Measurements from ENCODE around the gene CAPS2. TPM values are rescaled to one million over a fixed set of nuclear protein-coding genes. Genes with fewer than 3 reads are reported as not detected.

CAPS2 gene
- 1 to 10 TPM in 3 of 4 donors, under 1 TPM in 1; 0.27 to 3.1 (median 1.5) TPM for polyA plus RNA-seq
- long read RNA-seq, donor 1, result 0 reads
- long read RNA-seq, donor 2, result 0 reads
- long read RNA-seq, donor 3, result 0 reads
- long read RNA-seq, donor 4, result 0 reads
- long read RNA-seq, donor 5, result 0 reads
- long read RNA-seq, donor 6, result 0 reads
- long read RNA-seq, donor 7, result 0 reads
- long read RNA-seq, donor 8, result 0 reads
- long read RNA-seq, donor 9, result 0 reads
- long read RNA-seq, donor 10, result 0 reads

- DNase-seq (peak; percentile 77 to 91), FAIRE-seq (no peak)
- peak within 1 kb of the TSS in 2 of 3 donors; percentile 66 to 72 for H3K4me3 ChIP-seq (ENCODE audit: low read depth in 1 of 3, low read length in 3 of 3)
- peaks cover 0 to 7% (median 0%) of the 10 kb centered on the region in 3 donors for H3K27me3 ChIP-seq (ENCODE audit: control insufficient read depth in 3 of 3, insufficient read depth in 3 of 3, low read length in 3 of 3)
- no peaks in the 10 kb centered on the region for H3K9me3 ChIP-seq (ENCODE audit: control insufficient read depth in 2 of 2, insufficient read depth in 1 of 2, low read depth in 1 of 2, low read length in 1 of 2)
- H3K36me3 ChIP-seq (ENCODE audit: control insufficient read depth in 3 of 3, insufficient read depth in 2 of 3, low read depth in 1 of 3, low read length in 3 of 3), result no peaks in the 10 kb centered on the region
- WGBS, 3 donors, result 1 to 3% (median 3%) methylated on average over 39 to 40 of the region's 40 CpGs
- no peaks in the 10 kb centered on the region for H3K4me1 ChIP-seq (ENCODE audit: control insufficient read depth in 3 of 3, insufficient read depth in 2 of 3, low read depth in 1 of 3, low read length in 2 of 3)
- H3K27ac ChIP-seq (ENCODE audit: low read depth in 1 of 3, low read length in 2 of 3), result no peak within 1 kb of the TSS
These were observed at the start of gene CAPS2 for GRCh38 chr12:75329918-75330826. Gene CAPS2 (minus strand): TSS chr12:75330324. CDS start chr12:75326498, 3,826 bp downstream.

DNA sequence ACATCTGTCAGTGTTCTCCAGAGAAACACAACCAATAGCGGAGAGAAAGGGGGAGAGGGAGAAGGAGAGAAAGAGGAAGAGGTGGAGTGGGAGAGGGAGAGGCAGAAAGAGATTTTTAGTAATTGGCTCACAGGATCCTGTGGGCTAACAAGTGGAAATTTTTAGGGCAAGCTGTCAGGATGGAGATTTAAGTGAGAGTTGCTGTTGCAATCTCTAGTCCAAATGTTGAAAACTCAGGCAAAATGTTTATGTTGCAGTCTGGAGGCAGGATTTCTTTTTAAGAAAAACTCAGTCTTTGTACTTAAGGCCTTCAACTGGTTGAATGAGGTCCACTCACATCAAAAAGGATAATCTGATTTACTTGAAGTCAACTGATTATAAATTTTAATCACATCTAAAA lies 48.2 kb upstream of the CAPS2 start:
- DNase-seq (no peak), FAIRE-seq (no peak)
- no peaks in the 10 kb centered on the region for H3K27me3 ChIP-seq (ENCODE audit: control insufficient read depth in 3 of 3, insufficient read depth in 3 of 3, low read length in 3 of 3)
- H3K4me3 ChIP-seq (ENCODE audit: low read depth in 1 of 3, low read length in 3 of 3), result no peak overlapping the region
- 91 to 96% (median 94%) methylated on average over 1 of the region's 1 CpG for WGBS, 3 donors
- H3K36me3 ChIP-seq (ENCODE audit: control insufficient read depth in 3 of 3, insufficient read depth in 2 of 3, low read depth in 1 of 3, low read length in 3 of 3), result no peaks in the 10 kb centered on the region
- no peak overlapping the region for H3K27ac ChIP-seq (ENCODE audit: low read depth in 1 of 3, low read length in 2 of 3)
- no peaks in the 10 kb centered on the region for H3K9me3 ChIP-seq (ENCODE audit: control insufficient read depth in 2 of 2, insufficient read depth in 1 of 2, low read depth in 1 of 2, low read length in 1 of 2)
- H3K4me1 ChIP-seq (ENCODE audit: control insufficient read depth in 3 of 3, insufficient read depth in 2 of 3, low read depth in 1 of 3, low read length in 2 of 3), result no peaks in the 10 kb centered on the region

GRCh38 chr12:75374971-75375370 lies 44.8 kb upstream of the CAPS2 start:
- DNase-seq (no peak), FAIRE-seq (no peak)
- H3K4me1 ChIP-seq (ENCODE audit: control insufficient read depth in 3 of 3, insufficient read depth in 2 of 3, low read depth in 1 of 3, low read length in 2 of 3), result no peaks in the 10 kb centered on the region
- no peak overlapping the region for H3K4me3 ChIP-seq (ENCODE audit: low read depth in 1 of 3, low read length in 3 of 3)
- WGBS, 3 donors, result 95 to 98% (median 97%) methylated on average over 2 of the region's 2 CpGs
- H3K36me3 ChIP-seq (ENCODE audit: control insufficient read depth in 3 of 3, insufficient read depth in 2 of 3, low read depth in 1 of 3, low read length in 3 of 3), result no peaks in the 10 kb centered on the region
- H3K27ac ChIP-seq (ENCODE audit: low read depth in 1 of 3, low read length in 2 of 3), result no peak overlapping the region
- no peaks in the 10 kb centered on the region for H3K27me3 ChIP-seq (ENCODE audit: control insufficient read depth in 3 of 3, insufficient read depth in 3 of 3, low read length in 3 of 3)
- no peaks in the 10 kb centered on the region for H3K9me3 ChIP-seq (ENCODE audit: control insufficient read depth in 2 of 2, insufficient read depth in 1 of 2, low read depth in 1 of 2, low read length in 1 of 2)

DNA sequence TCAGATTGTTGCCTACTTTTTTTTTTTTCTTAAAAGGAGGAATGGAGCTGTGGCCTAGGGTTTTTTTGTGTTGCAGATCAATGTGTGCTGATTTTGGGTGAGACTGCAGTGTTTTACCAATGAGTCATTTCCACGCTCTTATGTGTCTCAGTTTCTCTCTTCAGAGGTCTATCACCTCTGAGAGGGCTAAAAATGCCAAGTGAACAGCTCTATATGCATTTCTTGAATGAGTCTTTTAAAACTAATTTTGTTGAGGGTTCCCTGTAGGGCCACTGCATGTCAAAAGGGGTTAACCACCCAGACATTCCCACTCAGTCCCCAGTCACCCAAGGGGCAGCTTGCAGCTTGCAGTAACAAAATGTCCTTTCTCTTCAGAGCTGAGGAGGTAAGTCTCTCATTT lies 36.5 kb upstream of the CAPS2 start:
- no peak for DNase-seq
- Histone ChIP-seq H3K9me3 (ENCODE audit: control insufficient read depth in 2 of 2, insufficient read depth in 1 of 2, low read depth in 1 of 2, low read length in 1 of 2) (no peaks in the 10 kb centered on the region), H3K4me1 (ENCODE audit: control insufficient read depth in 3 of 3, insufficient read depth in 2 of 3, low read depth in 1 of 3, low read length in 2 of 3) (no peaks in the 10 kb centered on the region), H3K4me3 (ENCODE audit: low read depth in 1 of 3, low read length in 3 of 3) (no peak overlapping the region), H3K27me3 (ENCODE audit: control insufficient read depth in 3 of 3, insufficient read depth in 3 of 3, low read length in 3 of 3) (no peaks in the 10 kb centered on the region), H3K27ac (ENCODE audit: low read depth in 1 of 3, low read length in 2 of 3) (no peak overlapping the region), H3K36me3 (ENCODE audit: control insufficient read depth in 3 of 3, insufficient read depth in 2 of 3, low read depth in 1 of 3, low read length in 3 of 3) (no peaks in the 10 kb centered on the region)
- FAIRE-seq, result no peak
- WGBS, 3 donors, result 85 to 94% (median 91%) methylated on average over 1 of the region's 1 CpG

GRCh38 chr12:75364919-75365318 lies 34.8 kb upstream of the CAPS2 start:
- Histone ChIP-seq H3K4me1 (ENCODE audit: control insufficient read depth in 3 of 3, insufficient read depth in 2 of 3, low read depth in 1 of 3, low read length in 2 of 3) (no peaks in the 10 kb centered on the region), H3K9me3 (ENCODE audit: control insufficient read depth in 2 of 2, insufficient read depth in 1 of 2, low read depth in 1 of 2, low read length in 1 of 2) (no peaks in the 10 kb centered on the region), H3K27me3 (ENCODE audit: control insufficient read depth in 3 of 3, insufficient read depth in 3 of 3, low read length in 3 of 3) (no peaks in the 10 kb centered on the region), H3K27ac (ENCODE audit: low read depth in 1 of 3, low read length in 2 of 3) (peak overlapping the region in 1 of 3 donors; percentile 20), H3K4me3 (ENCODE audit: low read depth in 1 of 3, low read length in 3 of 3) (no peak overlapping the region), H3K36me3 (ENCODE audit: control insufficient read depth in 3 of 3, insufficient read depth in 2 of 3, low read depth in 1 of 3, low read length in 3 of 3) (no peaks in the 10 kb centered on the region)
- FAIRE-seq (no peak), DNase-seq (no peak)

GRCh38 chr12:75361408-75361807 lies 31.3 kb upstream of the CAPS2 start:
- Histone ChIP-seq H3K27ac (ENCODE audit: low read depth in 1 of 3, low read length in 2 of 3) (no peak overlapping the region), H3K36me3 (ENCODE audit: control insufficient read depth in 3 of 3, insufficient read depth in 2 of 3, low read depth in 1 of 3, low read length in 3 of 3) (no peaks in the 10 kb centered on the region), H3K27me3 (ENCODE audit: control insufficient read depth in 3 of 3, insufficient read depth in 3 of 3, low read length in 3 of 3) (no peaks in the 10 kb centered on the region), H3K4me3 (ENCODE audit: low read depth in 1 of 3, low read length in 3 of 3) (no peak overlapping the region), H3K4me1 (ENCODE audit: control insufficient read depth in 3 of 3, insufficient read depth in 2 of 3, low read depth in 1 of 3, low read length in 2 of 3) (no peaks in the 10 kb centered on the region), H3K9me3 (ENCODE audit: control insufficient read depth in 2 of 2, insufficient read depth in 1 of 2, low read depth in 1 of 2, low read length in 1 of 2) (no peaks in the 10 kb centered on the region)
- 58 to 83% (median 59%) methylated on average over 1 of the region's 1 CpG for WGBS, 3 donors
- DNase-seq (no peak), FAIRE-seq (no peak)

GRCh38 chr12:75360920-75361319 lies 30.8 kb upstream of the CAPS2 start:
- H3K27ac ChIP-seq (ENCODE audit: low read depth in 1 of 3, low read length in 2 of 3), result no peak overlapping the region
- FAIRE-seq, result no peak

DNA sequence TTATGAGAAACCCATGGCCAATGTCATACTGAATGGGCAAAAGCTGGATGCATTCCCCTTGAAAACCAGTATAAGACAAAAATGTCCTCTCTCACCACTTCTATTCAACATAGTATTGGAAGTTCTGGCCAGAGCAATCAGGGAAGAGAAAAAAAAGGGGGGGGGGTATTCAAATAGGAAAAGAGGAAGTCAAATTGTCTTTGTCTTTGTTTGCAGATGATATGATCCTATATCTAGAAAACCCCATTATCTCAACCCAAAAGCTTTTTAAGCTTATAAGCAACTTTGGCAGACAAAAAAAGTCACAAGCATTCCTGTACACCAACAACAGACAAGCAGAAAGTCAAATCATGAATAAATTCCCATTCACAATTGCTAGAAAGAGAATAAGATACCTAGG lies 23.9 kb upstream of the CAPS2 start:
- Histone ChIP-seq H3K4me1 (ENCODE audit: control insufficient read depth in 3 of 3, insufficient read depth in 2 of 3, low read depth in 1 of 3, low read length in 2 of 3) (no peaks in the 10 kb centered on the region), H3K4me3 (ENCODE audit: low read depth in 1 of 3, low read length in 3 of 3) (no peak overlapping the region), H3K36me3 (ENCODE audit: control insufficient read depth in 3 of 3, insufficient read depth in 2 of 3, low read depth in 1 of 3, low read length in 3 of 3) (no peaks in the 10 kb centered on the region), H3K27ac (ENCODE audit: low read depth in 1 of 3, low read length in 2 of 3) (no peak overlapping the region), H3K9me3 (ENCODE audit: control insufficient read depth in 2 of 2, insufficient read depth in 1 of 2, low read depth in 1 of 2, low read length in 1 of 2) (peaks cover 0 to 4% of the 10 kb centered on the region in 2 donors), H3K27me3 (ENCODE audit: control insufficient read depth in 3 of 3, insufficient read depth in 3 of 3, low read length in 3 of 3) (no peaks in the 10 kb centered on the region)
- FAIRE-seq, result no peak
- DNase-seq, result no peak

More at GRCh38 chr12:75360920-75361319, 30.8 kb upstream of the CAPS2 start:
- no peak for DNase-seq
- H3K4me3 ChIP-seq (ENCODE audit: low read depth in 1 of 3, low read length in 3 of 3), result no peak overlapping the region
- H3K9me3 ChIP-seq (ENCODE audit: control insufficient read depth in 2 of 2, insufficient read depth in 1 of 2, low read depth in 1 of 2, low read length in 1 of 2), result peaks cover 0 to under 1% of the 10 kb centered on the region in 2 donors
- no peaks in the 10 kb centered on the region for H3K4me1 ChIP-seq (ENCODE audit: control insufficient read depth in 3 of 3, insufficient read depth in 2 of 3, low read depth in 1 of 3, low read length in 2 of 3)
- H3K27me3 ChIP-seq (ENCODE audit: control insufficient read depth in 3 of 3, insufficient read depth in 3 of 3, low read length in 3 of 3), result no peaks in the 10 kb centered on the region
- no peaks in the 10 kb centered on the region for H3K36me3 ChIP-seq (ENCODE audit: control insufficient read depth in 3 of 3, insufficient read depth in 2 of 3, low read depth in 1 of 3, low read length in 3 of 3)
